ENCODE results near the gene EHD2.
"Not testable (repeated sequence)": the region's sequence is repeated elsewhere in the genome, so short reads cannot be mapped to it uniquely, and the experiment has no call there.

Gene EHD2

DNA sequence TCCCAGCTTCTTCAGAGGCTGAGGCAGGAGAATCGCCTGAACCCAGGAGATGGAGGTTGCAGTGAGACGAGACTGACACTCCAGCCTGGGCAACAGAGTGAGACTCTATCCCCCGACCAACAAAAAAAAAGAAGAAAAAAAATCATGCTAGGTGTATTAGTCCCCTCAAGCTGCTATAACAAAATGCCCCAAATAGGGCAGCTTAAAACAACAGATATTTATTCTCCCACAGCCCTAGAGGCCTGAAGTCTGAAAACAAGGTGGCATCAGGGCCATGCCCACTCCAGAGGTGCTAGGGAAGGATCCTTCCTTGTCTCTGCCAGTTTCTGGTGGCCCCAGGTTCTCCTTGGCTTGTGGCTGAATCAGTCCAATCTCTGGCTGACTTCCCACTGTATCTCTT is 8.6 kb upstream of the EHD2 start:
- TF ChIP-seq, protein P1, sequence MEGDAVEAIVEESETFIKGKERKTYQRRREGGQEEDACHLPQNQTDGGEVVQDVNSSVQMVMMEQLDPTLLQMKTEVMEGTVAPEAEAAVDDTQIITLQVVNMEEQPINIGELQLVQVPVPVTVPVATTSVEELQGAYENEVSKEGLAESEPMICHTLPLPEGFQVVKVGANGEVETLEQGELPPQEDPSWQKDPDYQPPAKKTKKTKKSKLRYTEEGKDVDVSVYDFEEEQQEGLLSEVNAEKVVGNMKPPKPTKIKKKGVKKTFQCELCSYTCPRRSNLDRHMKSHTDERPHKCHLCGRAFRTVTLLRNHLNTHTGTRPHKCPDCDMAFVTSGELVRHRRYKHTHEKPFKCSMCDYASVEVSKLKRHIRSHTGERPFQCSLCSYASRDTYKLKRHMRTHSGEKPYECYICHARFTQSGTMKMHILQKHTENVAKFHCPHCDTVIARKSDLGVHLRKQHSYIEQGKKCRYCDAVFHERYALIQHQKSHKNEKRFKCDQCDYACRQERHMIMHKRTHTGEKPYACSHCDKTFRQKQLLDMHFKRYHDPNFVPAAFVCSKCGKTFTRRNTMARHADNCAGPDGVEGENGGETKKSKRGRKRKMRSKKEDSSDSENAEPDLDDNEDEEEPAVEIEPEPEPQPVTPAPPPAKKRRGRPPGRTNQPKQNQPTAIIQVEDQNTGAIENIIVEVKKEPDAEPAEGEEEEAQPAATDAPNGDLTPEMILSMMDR (conservative IDR thresholded peaks at IDR 0.05): no peak
- H3K27ac ChIP-seq: no peak overlapping the region

DNA sequence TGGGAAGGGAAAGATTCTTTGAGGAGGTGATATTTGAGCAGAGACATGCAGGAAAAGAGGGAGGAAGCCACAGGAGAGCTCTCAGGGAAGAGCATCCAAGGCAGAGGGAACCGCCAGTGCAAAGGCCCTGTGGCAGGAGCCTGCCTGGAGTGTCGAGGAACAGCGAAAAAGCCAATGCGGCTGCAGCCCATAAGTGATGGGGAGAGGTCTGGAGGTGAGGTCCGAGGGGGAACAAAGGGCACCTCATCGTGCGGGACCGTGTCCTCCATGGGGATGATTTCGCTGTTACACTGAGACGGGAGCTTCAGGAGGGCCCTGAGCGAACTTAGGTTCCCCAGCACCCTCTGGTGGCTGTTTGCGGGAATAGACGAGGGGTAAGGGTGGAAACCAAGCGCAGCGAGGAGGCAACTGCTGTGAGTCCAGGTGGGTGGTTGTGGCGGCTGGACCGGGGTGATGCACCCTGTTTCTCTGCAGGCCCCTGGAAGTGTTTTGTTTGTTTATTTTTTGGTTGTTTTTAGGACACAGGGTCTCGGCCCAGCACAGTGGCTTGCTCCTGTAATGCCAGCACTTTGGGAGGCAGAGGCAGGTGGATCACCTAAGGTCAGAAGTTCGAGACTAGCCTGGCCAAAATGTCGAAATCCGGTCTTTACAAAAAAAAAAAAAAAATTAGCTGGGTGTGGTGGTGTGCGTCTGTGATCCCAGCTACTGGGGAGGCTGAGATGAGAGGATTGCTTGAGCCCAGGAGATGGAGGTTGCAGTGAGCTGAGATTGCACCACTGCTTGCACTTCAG is 5.9 kb upstream of the EHD2 start:
- TF ChIP-seq, protein P1 (conservative IDR thresholded peaks at IDR 0.05): peak; percentile 91
- H3K27ac ChIP-seq: no peak overlapping the region

DNA sequence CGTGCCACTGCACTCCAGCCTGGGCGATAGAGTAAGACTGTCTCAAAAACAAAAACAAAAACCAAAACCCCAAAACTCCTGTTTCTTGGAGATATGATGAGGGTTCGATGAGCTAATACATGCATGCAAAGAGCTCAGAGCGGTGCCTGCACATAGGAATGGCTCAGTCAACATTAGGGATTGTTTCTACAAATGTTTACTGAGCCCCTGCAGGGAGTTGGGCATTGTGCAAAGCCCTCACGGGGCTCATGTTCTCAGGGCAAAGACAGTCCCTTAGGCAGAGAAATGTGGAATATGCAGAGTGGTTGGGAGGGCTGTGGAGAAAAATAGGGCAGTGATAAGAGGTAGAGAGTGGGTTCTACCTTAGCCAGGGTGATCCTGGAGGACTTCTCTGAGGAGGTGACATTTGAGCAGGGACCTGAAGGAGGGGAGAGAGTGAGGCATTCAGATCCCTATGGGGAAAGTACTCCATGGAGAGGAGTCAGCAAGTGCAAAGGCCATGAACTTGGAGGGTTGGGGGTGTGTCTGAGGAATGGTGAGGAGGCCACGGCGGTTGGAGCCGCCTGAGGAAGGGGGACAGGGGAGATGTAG is 1.5 kb upstream of the EHD2 start:
- no peak overlapping the region for H3K27ac ChIP-seq
- TF ChIP-seq, protein P1 (conservative IDR thresholded peaks at IDR 0.05): no peak

DNA sequence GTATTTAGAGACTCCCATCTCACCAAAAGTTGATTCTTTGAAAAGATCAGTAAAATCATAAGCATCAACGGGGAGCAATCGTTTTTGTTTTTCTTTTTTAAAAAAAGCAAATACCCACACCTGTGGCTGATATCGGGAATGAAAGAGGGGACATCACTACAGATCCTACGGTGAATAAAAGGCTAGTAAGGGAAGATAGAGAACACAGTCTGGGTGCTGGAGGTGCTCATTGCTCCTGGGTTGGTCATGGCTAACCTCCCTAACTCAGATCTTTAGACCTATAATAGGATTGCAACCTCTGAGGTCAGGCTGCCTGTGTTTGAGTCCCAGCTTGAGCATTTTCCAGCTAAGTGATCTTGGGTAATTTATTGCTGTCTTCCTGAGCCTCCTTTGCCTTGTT is 1.1 kb downstream of the EHD2 start:
- TF ChIP-seq, protein P1 (conservative IDR thresholded peaks at IDR 0.05): no peak
- H3K27ac ChIP-seq: no peak overlapping the region

DNA sequence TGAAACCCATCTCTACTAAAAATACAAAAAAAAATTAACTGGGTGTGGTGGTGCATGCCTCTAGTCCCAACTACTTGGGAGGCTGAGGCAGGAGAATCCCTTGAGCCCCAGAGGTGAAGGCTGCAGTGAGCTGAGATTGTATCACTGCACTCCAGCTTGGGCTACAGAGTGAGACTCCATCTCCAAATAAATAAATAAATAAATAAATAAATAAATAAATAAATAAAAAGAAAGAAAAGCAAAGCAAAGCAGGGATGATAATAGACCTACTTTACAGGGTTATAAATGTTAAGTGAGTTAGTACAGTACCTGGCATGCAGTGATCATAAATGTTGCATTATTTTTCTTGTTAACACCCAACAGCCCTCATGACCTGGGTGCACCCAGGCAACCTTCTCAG is 1.6 kb downstream of the EHD2 start:
- not testable (repeated sequence) for H3K27ac ChIP-seq

DNA sequence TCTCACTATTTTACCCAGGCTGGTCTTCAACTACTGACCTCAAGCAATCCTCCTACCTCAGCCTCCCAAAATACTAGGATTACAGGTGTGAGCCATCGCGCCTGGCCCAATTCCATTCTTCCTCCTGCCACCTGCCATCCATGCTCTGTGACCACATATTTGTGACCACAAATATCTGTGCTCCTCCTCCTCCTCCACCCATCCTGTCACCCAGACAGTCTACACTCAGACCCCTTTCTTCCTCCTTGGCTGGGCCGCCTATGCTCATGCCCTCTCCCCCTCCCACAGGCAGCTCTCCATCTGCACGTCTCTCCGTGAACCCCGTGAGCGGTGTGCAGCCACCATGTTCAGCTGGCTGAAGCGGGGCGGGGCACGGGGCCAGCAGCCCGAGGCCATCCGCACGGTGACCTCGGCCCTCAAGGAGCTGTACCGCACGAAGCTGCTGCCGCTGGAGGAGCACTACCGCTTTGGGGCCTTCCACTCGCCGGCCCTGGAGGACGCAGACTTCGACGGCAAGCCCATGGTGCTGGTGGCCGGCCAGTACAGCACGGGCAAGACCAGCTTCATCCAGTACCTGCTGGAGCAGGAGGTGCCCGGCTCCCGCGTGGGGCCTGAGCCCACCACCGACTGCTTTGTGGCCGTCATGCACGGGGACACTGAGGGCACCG is 3.2 kb downstream of the EHD2 start:
- TF ChIP-seq, protein P1 (conservative IDR thresholded peaks at IDR 0.05): no peak
- no peak overlapping the region for H3K27ac ChIP-seq

DNA sequence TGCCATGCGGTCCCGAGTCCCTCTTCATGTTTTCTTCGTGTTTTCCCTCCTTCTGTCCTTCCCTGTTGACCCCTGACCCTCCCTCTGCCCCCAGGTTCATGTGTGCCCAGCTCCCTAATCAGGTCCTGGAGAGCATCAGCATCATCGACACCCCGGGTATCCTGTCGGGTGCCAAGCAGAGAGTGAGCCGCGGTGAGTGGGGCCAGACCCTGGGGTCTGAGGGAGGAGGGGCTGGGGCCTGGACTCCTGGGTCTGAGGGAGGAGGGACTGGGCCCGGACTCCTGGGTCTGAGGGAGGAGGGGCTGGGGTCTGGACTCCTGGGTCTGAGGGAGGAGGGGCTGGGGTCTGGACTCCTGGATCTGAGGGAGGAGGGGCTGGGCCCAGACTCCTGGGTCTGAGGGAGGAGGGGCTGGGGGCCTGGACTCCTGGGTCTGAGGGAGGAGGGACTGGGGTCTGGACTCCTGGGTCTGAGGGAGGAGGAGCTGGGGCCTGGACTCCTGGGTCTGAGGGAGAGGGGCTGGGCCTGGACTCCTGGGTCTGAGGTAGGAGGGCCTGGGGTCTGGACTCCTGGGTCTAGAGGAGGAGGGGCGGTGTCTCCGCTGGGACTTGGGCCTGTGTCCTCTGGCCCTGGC is 5.3 kb downstream of the EHD2 start:
- not testable (repeated sequence) for H3K27ac ChIP-seq

DNA sequence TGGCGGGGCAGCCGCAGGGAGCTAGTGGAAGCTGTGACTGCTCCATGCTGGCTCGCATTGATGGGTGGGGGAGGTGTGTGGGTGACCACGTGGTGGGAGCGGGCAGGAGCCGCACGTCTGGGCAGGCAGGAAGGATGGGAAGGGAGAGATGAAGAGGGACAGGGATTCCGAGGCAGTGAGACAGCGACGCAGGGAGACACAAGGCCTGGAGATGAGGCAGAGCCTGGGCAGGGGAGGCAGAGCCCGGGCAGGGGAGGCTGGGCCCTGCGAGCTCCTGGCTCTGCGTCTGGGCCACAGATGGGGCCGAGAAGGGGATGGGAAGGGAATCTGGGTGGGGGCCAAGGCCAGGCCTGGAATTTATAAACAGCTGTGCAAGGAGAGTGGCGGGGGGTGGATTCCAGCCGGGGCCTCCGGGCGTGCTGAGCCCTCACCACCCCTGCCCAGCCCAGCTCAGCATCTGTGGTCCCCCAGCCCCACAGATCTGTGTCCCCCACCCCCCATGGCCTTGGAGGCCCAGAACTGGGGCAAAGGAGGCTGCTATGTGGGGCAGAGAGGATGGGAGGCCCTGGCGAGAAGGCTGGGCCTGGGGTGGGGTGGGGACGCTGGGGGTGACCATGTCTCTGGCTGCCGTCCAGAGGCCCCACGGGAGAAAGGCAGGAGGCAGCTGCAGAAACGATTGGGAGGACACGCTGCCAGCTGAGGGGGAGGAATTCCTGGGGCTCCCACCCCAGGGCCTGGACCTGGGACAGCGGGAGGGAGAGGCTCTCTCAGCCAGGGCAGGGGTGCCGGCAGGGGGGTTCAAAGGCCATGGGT is 6.0 kb downstream of the EHD2 start:
- H3K27ac ChIP-seq: no peak overlapping the region
- TF ChIP-seq, protein P1 (conservative IDR thresholded peaks at IDR 0.05): no peak
